GM18867 (cell line): Measurements from ENCODE around the gene CYB5R3.
A peak's percentile ranks its signal among the peaks of the same experiment; 100 is the strongest.
"Not testable (repeated sequence)": the region's sequence is repeated elsewhere in the genome, so short reads cannot be mapped to it uniquely, and the experiment has no call there.

Source experiments
- ATAC-seq: cut with Tn5 transposase; IDR thresholded peaks from one replicate; pipeline ENCODE4 v1.9.1; 2021; ENCODE audit warnings: mild to moderate bottlenecking, moderate library complexity; ENCODE audit not compliant: unreplicated experiment

Gene CYB5R3

GRCh38 chr22:42626431-42626830 lies 22.8 kb downstream of the CYB5R3 start:
- ATAC-seq, result no peak

- no peak for ATAC-seq
Observed at GRCh38 chr22:42625416-42625815, 23.8 kb downstream of the CYB5R3 start.

- ATAC-seq, result no peak
Observed at GRCh38 chr22:42624551-42625106, 24.6 kb downstream of the CYB5R3 start.

GRCh38 chr22:42623756-42624441 lies 25.3 kb downstream of the CYB5R3 start:
- no peak for ATAC-seq

GRCh38 chr22:42623301-42623751 lies 25.9 kb downstream of the CYB5R3 start:
- ATAC-seq, result no peak

GRCh38 chr22:42622061-42622710 lies 27.0 kb downstream of the CYB5R3 start:
- no peak for ATAC-seq

GRCh38 chr22:42621505-42622002 lies 27.6 kb downstream of the CYB5R3 start:
- no peak for ATAC-seq

- no peak for ATAC-seq
Observed at GRCh38 chr22:42620084-42620483, 29.1 kb downstream of the CYB5R3 start.

GRCh38 chr22:42619261-42620063 lies 29.7 kb downstream of the CYB5R3 start:
- ATAC-seq, result no peak

GRCh38 chr22:42617155-42617983 lies 31.8 kb downstream of the CYB5R3 start:
- no peak for ATAC-seq

- not testable (repeated sequence) for ATAC-seq
Observed at GRCh38 chr22:42615860-42616175, 33.4 kb downstream of the CYB5R3 start.

- ATAC-seq, result peak; percentile 60
Observed at GRCh38 chr22:42615092-42615859, 33.9 kb downstream of the CYB5R3 start.

GRCh38 chr22:42614312-42615091 lies 34.7 kb downstream of the CYB5R3 start, which contains the start of gene POLDIP3:
TSS of gene POLDIP3 (minus strand) at chr22:42614883. CDS start at chr22:42614857, 26 bp downstream.
- peak; percentile 72 for ATAC-seq

GRCh38 chr22:42613872-42614301 lies 35.3 kb downstream of the CYB5R3 start:
- ATAC-seq, result no peak

- ATAC-seq, result no peak
Observed at GRCh38 chr22:42612336-42612735, 36.9 kb downstream of the CYB5R3 start.

- no peak for ATAC-seq
Observed at GRCh38 chr22:42611051-42611450, 38.1 kb downstream of the CYB5R3 start.

GRCh38 chr22:42610186-42610585 lies 39.0 kb downstream of the CYB5R3 start:
- ATAC-seq, result no peak

- no peak for ATAC-seq
Observed at GRCh38 chr22:42608823-42609361, 40.3 kb downstream of the CYB5R3 start.
